Lower leg skin (tissue), 3 donors: ENCODE measurements around the gene GSK3B.

Source experiments
- POLR2A ChIP-seq, 2 donors: fragments of 450-650 bp; IDR thresholded peaks; one replicate each; pipeline ENCODE4 v1.6.1; 2016 to 2017; ENCODE audit warnings: antibody characterized with exemption in 2 of 2, mild to moderate bottlenecking in 1 of 2, moderate library complexity in 1 of 2
- TF ChIP-seq, protein P1 (sequence below), 3 donors: fragments of 450-650 bp; IDR thresholded peaks; one replicate each; pipeline ENCODE4 v1.5.1; 2016; ENCODE audit warnings: antibody characterized with exemption in 3 of 3, mild to moderate bottlenecking in 3 of 3, moderate library complexity in 2 of 3

DNA sequence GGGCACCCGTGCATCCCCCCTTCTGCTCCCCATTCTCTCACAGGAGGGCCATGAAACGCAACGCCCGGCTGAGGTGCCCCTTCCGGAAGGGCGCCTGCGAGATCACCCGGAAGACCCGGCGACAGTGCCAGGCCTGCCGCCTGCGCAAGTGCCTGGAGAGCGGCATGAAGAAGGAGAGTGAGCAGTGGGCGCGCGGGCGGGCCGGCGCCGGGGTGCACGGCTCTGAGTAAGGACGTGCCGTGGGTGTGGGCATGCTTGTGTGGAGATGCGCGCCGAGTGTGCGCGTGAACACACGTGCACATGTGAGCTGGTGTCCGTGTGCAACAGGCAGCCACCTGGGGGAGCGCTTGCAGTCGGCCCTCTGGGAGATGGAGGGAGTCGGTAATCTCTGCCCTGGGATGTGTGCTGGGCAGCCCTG lies 284.2 kb downstream of the GSK3B start:
- TF ChIP-seq, protein P1, sequence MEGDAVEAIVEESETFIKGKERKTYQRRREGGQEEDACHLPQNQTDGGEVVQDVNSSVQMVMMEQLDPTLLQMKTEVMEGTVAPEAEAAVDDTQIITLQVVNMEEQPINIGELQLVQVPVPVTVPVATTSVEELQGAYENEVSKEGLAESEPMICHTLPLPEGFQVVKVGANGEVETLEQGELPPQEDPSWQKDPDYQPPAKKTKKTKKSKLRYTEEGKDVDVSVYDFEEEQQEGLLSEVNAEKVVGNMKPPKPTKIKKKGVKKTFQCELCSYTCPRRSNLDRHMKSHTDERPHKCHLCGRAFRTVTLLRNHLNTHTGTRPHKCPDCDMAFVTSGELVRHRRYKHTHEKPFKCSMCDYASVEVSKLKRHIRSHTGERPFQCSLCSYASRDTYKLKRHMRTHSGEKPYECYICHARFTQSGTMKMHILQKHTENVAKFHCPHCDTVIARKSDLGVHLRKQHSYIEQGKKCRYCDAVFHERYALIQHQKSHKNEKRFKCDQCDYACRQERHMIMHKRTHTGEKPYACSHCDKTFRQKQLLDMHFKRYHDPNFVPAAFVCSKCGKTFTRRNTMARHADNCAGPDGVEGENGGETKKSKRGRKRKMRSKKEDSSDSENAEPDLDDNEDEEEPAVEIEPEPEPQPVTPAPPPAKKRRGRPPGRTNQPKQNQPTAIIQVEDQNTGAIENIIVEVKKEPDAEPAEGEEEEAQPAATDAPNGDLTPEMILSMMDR (IDR thresholded peaks at IDR 0.05): no peak
- TF ChIP-seq POLR2A (IDR thresholded peaks at IDR 0.05): no peak
